HTERT RPE-1 (cell line): Measurements from ENCODE around the gene ZBTB7C.

Experiments used
- in situ Hi-C: fragments of 300-500 bp; cut with MboI; formaldehyde crosslinking; loops from 4 replicates; pipeline ENCODE4 v1.14.3; 2020; ENCODE audit warnings: low sequenced_read_pairs

Gene ZBTB7C

DNA sequence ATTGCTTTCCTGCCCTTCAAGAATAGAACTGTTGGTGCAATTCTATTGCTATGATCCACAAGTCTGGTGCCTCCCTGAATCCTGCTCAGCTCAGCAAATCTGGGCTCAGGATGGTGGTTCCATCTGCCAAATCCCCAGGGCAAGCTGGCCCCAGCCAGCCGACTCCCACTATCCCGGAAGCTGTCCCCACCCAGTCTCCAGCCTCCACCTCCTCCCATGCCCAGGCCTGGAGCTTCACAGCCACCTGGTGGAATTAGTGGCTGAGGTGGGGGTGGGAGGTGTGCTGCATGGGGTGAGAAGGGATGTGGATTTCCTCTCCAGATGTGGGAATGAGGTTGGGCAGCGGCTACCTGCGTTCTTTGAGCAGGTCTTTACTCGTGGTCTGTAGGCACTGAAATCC, 359.4 kb downstream of the ZBTB7C start:
- in situ Hi-C loops = no loop called here

DNA sequence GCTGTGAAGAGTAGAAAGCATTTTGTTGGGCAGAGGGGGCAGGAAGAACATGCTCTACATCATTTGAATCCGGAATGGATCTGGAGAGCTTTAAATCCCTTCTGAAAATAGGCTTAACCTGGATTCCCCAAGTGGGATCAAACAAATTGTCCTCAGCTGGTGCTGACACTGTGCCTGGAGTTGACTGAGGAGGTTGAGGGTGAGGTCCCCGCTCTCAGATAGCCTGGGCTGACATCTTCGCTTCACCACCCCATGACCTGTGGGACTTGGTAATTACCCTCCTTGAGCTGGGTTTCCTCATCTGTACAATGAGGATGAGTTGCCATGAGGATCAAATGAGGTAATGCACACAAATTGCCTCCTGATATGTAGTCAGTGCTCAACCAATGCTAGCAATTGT, 360.9 kb downstream of the ZBTB7C start:
- in situ Hi-C loops = no loop called here

DNA sequence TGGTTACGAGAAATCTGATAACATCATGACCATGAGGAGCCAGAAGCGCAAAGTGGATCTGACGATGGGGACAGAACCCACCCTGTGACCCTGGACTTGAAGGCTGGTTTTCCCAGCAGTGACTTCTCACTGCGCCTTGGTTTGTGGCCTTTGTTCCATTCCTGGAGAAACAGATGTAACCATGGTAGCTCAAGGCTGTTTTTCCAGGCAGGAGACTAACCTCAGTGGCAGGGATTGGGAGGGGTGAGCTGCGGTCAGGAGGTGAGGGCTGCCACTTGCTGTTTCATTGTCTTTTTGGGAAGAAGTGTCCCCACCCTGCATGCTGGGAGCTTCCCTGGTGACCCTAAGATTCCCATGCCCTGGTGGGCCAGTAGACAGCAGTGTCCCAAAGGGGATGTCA, 362.3 kb downstream of the ZBTB7C start:
- in situ Hi-C loops = no loop called here

DNA sequence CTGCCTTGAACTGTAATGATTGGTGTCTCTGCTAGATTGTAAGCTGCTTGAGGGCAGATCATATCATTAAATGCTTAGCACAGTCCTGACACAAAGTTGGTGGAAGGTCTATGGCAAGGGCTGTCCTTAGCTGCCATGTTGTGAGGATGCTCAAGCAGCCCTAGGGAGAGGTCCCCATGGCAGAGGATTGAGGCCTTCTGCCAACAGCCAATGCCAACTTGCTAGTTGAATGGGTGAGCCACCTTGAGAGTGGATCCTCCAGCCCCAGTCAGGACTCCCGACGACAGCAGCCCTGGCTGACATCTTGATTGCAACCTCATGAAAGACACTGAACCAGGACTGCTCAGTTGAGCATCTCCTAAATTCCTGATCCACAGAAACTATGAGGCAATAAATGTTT, 363.4 kb downstream of the ZBTB7C start:
- in situ Hi-C loops = no loop called here

DNA sequence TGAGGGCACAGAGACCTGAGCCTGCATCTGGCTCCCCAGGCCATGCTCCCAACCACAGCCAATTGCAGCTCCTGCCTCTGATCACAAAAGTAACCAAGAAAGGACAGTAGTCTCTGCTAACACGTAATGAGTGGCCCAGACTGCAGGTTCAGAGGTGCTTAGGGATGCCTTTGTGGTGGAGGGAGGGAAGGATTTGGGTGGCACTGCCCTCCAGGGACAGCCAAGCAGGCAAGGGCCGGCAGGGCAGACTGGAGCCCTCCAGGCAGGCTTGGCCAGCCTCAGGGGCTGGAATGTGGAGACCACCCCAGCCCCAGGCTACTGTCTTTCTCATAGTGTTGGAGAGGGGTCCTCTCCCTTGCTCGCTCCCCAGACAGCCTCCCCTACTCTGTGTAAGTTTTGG, 364.2 kb downstream of the ZBTB7C start:
- in situ Hi-C loops = no loop called here

DNA sequence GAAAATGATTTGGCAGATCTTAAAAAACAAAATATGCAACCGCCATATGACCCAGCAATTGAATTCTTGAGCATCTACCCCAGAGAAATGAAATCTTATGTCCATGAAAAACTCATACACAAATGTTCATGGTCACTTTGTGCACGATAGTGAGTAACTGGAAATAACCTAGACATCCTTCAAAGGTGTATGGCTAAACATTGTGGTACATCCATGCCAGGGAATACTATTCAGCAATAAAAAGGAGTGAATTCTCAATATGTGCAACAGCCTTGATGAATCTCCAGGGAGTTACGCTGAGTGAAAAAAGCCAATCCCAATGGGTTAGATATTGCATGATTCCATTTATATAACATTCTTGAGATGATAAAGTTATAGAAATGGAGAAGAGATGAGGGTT, 366.0 kb downstream of the ZBTB7C start:
- in situ Hi-C loops = no loop called here

DNA sequence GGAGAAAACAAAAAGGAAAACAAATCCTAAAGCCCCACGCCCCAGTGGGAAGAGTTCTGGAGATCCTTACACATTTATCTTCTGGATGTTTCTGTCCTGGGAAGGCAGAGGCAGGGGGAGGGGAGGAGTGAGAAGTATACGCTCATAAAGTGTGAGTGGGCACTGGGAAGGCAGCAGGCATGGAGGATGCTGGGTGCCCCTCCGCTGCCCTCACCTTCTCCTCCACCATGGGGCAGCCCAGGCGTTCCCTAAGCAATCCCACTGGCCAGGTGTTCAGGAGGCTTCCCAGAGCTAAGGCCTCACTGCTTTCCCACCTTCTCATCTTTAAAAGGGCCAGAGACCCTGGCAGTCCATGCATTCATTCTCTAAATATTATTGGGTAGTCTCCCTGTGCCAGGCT, 366.8 kb downstream of the ZBTB7C start:
- in situ Hi-C loops = no loop called here

DNA sequence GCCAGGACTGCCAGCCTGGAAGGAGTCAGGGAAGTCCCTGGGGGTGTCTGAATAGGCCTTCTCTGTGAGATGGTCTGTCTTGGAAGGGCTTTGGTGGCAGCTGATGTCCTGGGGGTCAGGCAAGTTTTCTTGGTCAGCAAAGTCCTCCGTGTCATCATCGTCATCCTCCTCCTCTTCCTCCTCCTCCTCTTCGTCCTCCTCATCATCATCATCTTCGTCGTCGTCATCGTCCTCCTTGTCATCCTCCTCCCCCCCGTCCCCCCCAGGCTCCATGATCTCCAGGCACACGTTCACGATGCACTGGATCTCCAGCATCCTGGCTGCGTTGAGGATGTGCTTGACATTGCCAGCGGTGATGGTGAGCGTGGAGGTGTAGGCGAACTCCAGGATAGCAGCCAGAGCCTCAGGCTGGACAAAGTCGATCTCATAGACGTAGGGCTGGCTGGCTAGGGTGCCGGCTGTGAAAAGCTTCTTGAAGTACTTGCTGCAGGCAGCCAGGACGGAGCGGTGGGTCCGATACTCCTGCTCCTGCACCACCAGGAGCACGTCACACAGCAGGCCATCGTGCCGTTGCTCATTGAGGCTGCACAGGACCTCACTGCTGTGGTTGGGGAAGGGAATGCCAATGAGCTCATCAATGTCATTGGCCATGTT, 368.6 kb downstream of the ZBTB7C start:
- in situ Hi-C loops = no loop called here

DNA sequence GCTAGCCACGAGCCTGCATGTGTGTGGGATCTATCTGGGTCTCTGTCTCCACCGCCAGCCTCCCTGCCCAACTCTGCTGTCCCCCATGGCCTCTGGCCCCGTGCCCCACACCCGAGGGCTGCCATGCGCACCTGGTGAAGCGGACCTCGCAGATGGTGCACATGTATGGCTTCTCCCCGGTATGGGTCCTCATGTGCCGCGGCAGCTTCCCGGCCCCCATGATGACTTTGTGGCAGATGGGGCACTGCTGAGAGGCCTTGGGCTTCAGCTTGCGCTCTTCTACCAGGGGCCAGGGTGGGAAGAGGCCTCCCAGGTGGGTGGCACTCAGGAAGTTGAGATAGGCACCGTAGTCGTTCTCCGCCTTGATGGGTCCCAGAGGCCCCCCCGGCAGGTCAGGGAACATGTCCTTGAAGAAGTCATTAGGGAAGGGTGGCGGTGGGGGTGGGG, 369.4 kb downstream of the ZBTB7C start:
- in situ Hi-C loops = no loop called here

DNA sequence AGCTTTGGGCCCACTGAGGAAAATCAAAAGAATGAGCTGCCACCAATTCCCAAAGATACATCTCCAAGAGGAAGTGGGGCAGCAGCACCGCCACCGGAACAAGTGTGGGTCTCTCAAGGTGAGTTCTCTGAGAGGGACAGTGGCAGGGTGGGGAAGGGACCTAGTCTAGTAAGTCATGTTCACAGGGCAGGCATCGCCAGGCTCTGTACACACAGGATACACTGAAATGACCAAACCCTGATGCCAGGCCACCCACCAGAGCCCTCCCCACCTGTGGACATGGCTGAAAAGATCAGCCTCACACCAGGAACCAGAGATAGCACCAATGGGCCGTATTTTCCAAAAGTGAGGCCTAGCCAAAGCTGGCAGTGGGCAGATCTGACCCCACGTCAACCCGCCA, 370.5 kb downstream of the ZBTB7C start:
- in situ Hi-C loops = no loop called here

DNA sequence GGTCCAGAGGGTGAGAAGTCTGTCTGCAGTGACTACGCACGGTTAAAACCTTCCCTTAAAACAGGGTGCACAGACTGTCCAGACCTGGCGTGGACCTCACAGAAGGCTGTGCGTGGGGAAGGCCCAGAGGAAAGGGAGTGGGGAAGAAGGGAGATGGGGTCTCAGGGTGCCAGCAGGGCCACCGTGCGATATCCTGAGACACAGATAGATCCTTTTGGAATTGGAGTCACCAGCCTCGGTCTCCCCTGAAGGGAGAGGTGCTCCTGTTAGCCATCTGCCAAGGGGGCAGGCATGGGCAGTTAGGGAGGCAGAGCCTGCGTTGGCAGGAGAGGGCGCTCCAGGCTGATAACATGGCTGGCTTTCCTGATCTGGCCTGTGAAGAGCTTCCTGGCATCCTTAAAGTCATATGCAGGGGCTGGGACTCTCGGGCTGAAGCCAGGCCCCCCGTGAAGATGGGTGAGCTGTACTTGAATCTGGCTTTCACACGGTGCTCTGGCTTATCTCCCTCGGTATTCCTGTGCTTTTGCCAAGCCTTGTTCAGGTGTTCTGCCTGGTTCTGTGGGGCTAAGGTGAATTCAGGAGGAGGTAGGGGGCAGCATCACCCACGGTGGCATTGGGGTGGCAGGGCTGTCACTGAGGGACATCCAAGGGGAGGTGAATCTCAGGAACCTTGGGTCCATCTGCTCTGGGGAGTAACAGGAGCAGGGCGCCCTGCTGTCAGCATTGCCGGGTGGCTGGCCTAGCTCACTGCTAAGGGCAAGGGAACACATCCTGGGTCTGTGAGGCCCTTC, 371.5 kb downstream of the ZBTB7C start:
- in situ Hi-C loops = no loop called here

DNA sequence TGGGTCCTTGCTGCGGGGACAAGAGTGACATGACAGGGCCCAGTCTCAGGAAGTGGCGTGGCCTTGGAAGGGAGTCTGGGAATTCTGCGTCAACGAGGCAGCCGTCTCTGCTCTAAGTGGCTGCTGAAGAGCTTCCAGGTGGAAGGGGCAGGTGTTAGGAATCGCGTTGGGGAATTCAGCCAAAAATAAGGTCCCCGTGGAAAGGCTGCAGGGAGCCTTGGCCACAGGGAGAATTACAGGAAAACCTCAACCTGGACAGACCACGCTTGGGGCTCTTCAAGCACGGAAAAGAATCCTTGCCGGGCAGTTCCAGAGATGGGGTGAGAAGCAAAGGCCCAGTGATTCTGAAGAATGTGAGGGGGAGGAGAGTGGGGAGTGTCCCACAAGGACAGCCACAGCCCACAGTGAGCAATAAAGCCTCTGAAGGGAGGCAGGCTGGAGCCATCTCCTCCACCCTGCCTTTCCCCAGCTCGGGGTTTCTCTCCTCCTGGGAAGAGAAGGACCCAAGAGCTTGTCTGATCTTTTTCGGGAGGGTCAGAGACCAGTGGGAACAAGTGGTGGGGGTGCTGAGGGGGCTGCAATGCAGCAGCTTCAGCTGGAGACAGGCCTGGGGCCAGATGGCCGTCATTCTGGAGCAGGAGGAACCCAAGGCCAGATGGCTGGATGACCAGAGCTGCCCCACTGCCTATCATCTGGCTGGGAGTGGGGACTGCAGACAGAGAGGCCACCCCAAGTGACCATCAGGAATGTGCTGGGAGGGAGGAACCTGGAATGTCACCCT, 372.4 kb downstream of the ZBTB7C start:
- in situ Hi-C loops = no loop called here

DNA sequence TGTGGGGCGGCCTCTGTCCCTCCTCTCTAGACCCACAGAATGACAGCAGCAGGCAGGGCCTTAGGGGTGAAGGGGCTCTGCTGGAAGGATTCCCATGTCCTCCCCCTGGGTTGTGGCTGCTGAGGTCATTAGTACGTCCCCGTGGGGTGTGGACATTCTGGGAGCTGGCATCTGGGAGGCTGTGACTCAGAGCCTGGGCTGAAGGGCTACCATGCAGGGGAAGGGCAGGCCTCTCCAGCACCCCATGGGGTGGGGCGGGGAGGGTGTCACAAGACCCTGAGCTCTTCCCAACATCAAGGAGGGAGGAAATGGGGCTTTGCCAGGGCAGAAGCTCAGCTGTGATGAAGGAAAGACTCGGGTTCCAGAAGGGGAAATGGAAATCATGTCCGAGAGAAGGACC, 373.0 kb downstream of the ZBTB7C start:
- in situ Hi-C loops = no loop called here

DNA sequence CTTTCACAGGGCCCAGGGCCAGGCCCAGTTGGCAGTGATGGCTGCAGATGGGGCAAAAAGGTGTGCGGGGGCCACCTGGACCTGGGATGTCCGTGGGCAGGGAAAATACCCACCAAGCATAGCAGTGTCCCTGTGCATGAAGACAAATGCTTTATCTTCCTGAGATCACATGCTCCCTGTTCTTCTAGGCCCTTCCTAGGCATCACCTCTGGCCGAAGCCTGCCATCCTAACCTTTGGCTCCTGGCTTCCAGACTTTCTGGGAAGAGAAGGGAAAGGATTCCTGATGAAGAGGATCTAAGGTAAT, 373.7 kb downstream of the ZBTB7C start:
- in situ Hi-C loops = no loop called here

DNA sequence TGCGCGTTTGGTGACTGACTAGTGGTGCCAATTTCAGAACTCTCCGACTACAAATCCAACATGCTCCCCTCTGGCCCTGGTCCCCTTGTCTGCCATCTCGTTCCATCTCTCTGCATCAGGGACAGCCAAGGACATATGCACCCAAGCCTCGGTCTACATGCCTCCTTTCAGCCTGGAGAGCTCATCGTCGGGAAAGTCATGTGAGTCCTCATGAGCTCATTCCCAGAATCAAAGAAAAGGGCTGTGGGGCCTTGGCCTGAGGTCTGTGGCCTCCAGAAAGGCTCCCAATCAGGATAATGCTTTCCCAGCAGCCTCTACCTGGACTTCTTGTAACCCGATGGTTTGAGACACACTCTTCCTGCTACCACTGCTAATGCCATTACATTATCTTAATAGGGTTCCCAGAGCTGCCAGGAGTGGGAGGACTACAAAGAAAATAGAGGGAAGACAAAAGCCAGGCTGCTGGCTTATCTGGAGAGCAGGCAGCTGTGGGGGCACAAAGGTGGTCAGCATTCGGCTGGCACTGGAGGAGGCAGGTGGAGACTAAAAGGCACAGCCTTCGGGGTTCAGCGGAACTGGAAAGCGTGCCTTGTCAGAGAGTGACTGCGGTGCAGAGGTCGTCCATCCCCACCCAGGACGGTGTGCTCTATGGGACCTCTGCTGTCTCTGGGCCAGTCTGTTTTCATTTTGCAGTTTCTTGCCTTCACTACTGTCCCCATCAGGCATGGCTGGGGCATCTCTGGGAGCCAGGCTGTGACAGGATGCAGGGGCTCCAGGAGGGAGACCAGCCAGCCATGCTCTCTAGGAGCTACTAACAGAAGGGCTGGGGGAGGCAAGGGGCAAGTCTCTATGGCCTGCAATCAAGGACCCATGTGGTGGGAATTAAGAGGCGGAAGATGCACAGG, 374.3 kb downstream of the ZBTB7C start:
- in situ Hi-C loops = no loop called here

DNA sequence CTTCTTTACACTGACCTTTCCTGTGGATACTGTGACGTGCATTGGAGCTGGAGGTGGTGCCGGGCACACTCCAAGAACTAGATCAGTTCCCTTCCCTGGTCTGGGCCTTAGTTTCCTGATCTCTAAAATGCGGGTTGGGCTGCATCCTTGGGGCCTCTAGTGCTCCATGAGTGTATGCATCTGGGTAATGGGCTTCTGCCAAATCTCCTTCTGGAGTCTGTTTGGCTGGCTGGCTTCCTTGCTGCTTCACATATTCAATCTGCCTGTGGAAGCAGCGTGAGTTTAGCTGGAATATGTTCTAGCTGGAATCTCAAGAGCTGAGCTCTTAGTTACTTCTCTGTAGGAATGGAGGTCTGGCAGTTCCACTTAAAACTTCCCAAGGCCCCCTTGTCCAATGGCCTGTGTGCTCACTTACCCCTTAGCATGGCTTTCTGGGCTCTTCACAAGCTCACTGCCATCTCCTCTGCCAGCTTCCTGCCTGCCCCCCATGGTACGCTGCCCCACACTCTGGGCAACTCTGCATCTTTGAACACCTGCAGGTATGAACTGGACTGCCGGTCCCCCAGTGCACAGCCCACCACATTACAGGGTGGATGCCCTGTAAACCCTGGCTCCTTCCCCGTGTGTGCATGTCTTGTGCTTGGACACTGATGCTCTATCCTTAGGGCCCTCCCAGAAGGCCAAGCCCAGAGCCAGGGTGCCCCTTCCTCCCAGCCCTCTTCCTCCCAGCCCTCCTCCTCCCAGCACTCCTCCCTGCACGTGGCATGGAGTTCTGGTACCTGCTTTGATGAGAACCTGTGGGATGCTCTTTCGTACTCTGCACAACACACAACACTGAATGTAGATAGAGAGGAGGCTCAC, 375.2 kb downstream of the ZBTB7C start:
- in situ Hi-C loops = no loop called here

DNA sequence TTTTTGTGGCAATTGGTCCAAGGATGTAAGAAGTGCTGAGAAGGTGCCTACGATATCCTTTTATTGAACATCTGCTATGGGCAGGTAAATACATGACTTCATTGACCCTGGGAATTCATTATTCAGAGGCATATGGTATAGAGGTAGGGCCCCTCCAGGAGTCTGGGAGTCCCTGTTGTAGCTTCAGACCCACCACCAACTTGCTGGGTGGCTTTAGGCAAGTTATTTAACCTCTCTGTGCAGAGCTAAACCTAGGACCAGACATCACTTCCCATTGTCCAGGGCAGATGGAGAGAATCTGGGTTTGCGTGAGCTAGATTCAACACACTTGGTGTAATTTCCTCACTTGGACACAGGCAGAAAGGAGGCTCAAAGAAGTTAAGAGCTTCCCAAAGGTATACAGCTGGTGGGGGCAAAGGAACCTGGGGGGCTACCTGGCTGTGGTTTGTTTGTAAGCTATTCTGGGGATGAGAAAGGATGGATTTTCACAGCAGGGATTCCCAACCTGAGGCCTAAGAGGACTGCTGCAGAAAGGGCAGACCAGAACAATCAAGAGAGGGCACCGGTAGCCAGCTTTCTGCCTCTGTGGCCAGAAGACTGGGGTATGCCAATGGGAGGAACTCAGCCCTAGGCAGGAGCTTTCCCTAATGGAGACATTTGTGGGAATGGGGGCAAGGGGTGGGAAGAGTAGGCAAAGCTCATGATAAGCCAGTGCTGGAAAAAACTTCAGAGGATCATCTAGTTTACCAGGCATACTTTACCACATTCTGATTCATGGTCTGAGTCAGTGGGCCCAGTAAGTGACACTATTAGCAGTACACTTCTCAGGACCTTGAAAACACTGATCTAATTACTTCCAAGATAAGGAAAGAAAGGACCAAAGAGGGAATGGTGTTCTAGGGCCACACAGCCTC, 376.1 kb downstream of the ZBTB7C start:
- in situ Hi-C loops = no loop called here

DNA sequence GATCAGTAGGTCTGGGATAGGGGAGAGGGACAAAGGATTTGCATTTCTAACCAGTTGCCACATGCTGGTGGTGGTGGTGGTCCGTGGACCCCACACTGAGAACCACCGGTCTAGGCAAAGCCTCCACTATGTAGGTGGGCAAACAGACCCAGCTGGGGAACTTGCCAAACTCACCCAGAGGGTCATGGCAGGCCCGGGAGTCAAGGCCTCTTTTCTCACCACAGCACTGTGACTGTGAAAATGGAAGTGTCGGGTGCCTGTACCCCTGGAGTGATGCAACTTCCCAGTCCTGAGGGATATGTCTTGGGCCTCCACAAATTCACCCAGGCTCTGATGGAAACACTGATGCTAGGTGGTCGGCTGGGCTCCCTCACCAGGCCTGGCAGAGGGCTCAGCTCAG, 377.5 kb downstream of the ZBTB7C start:
- in situ Hi-C loops = no loop called here
